OCI-LY1 (cell line): ENCODE results near the gene BPIFB2.

Source experiments
- H2AFZ ChIP-seq: fragments of 200-600 bp; sonication (generic), shearing (Covaris generic); 2 replicates; pipeline ENCODE4 v1.6.0; 2014; ENCODE audit warnings: antibody characterized with exemption, mild to moderate bottlenecking, low read length
- H3F3A ChIP-seq: fragments of 200-600 bp; sonication (generic), shearing (Covaris generic); 2 replicates; pipeline ENCODE4 v1.6.0; 2014; ENCODE audit warnings: mild to moderate bottlenecking, antibody characterized with exemption, low read length, moderate library complexity; ENCODE audit not compliant: insufficient read depth
- H3K27ac ChIP-seq: fragments of 200-600 bp; sonication (generic); 2 replicates; pipeline ENCODE4 v1.5.1; 2014; ENCODE audit warnings: low read length, mixed run types, mild to moderate bottlenecking, low read depth; ENCODE audit not compliant: poor library complexity, severe bottlenecking
- H3K27me3 ChIP-seq: fragments of 200-600 bp; sonication (generic); 2 replicates; pipeline ENCODE4 v1.6.0; 2014; ENCODE audit warnings: antibody characterized with exemption, mild to moderate bottlenecking, low read length, moderate library complexity; ENCODE audit not compliant: insufficient read depth
- H3K36me3 ChIP-seq: fragments of 200-600 bp; sonication (generic); 2 replicates; pipeline ENCODE4 v1.6.1; 2014; ENCODE audit warnings: mild to moderate bottlenecking, antibody characterized with exemption, low read length, moderate library complexity, mixed read lengths; ENCODE audit not compliant: insufficient read depth
- H3K4me1 ChIP-seq: fragments of 200-600 bp; sonication (generic); 2 replicates; pipeline ENCODE4 v1.5.1; 2014; ENCODE audit warnings: mild to moderate bottlenecking, low read length, moderate library complexity; ENCODE audit not compliant: insufficient read depth, severe bottlenecking
- H3K4me2 ChIP-seq: fragments of 200-600 bp; sonication (generic), shearing (Covaris generic); 2 replicates; pipeline ENCODE4 v1.6.1; 2014; ENCODE audit warnings: low read length
- H3K4me3 ChIP-seq: fragments of 200-600 bp; sonication (generic); 2 replicates; pipeline ENCODE4 v1.5.1; 2014; ENCODE audit warnings: low read length, low read depth, mild to moderate bottlenecking, mixed read lengths; ENCODE audit not compliant: poor library complexity, severe bottlenecking
- H3K79me2 ChIP-seq: fragments of 200-600 bp; shearing (Covaris generic); 2 replicates; pipeline ENCODE4 v1.6.1; 2016; ENCODE audit warnings: mixed run types, low read length, mixed read lengths; ENCODE audit not compliant: insufficient read depth
- H3K9ac ChIP-seq: fragments of 200-600 bp; sonication (generic), shearing (Covaris generic); 2 replicates; pipeline ENCODE4 v1.6.1; 2014; ENCODE audit warnings: mild to moderate bottlenecking, low read length, mixed read lengths
- H3K9me2 ChIP-seq: fragments of 200-600 bp; sonication (generic), shearing (Covaris generic); 2 replicates; pipeline ENCODE4 v1.6.1; 2014; ENCODE audit warnings: low read depth, mild to moderate bottlenecking, low read length, mixed read lengths
- H3K9me3 ChIP-seq: fragments of 200-600 bp; shearing (Covaris generic); 2 replicates; pipeline ENCODE4 v1.6.1; 2014; ENCODE audit warnings: low read length, mixed read lengths
- H4K20me1 ChIP-seq: fragments of 200-600 bp; sonication (generic), shearing (Covaris generic); 2 replicates; pipeline ENCODE4 v1.6.0; 2016; ENCODE audit warnings: mild to moderate bottlenecking, low read length; ENCODE audit not compliant: insufficient read depth
- CTCF ChIP-seq: fragments of 200-600 bp; sonication (generic), shearing (Covaris generic); IDR thresholded peaks from 2 replicates; pipeline ENCODE4 v1.5.1; 2017; ENCODE audit warnings: mild to moderate bottlenecking, antibody characterized with exemption, low read length, moderate library complexity, mixed read lengths
- EZH2 ChIP-seq: fragments of 200-600 bp; sonication (generic), shearing (Covaris generic); IDR thresholded peaks from 2 replicates; pipeline ENCODE4 v1.8.0; 2017; ENCODE audit warnings: borderline replicate concordance, mixed run types, mild to moderate bottlenecking, antibody characterized with exemption, low read length, moderate library complexity, mixed read lengths

BPIFB2 gene

GRCh38 chr20:32970115-32970972 lies 37.2 kb upstream of the BPIFB2 start:
- H3K79me2 ChIP-seq, result no peaks in the 10 kb centered on the region
- H3K27me3 ChIP-seq, result peaks cover 3% of the 10 kb centered on the region; the same call in 1 of the 2 replicates
- no peaks in the 10 kb centered on the region for H3F3A ChIP-seq
- no peak overlapping the region for H2AFZ ChIP-seq
- no peaks in the 10 kb centered on the region for H3K9me2 ChIP-seq
- no peaks in the 10 kb centered on the region for H3K9me3 ChIP-seq
- no peak overlapping the region for H3K4me3 ChIP-seq
- H3K36me3 ChIP-seq, result no peaks in the 10 kb centered on the region
- H4K20me1 ChIP-seq, result no peaks in the 10 kb centered on the region
- no peak overlapping the region for H3K27ac ChIP-seq
- H3K9ac ChIP-seq, result no peak overlapping the region
- peaks cover 16% of the 10 kb centered on the region for H3K4me1 ChIP-seq
- no peak for TF ChIP-seq CTCF
- TF ChIP-seq EZH2, result no peak
- H3K4me2 ChIP-seq, result no peak overlapping the region

GRCh38 chr20:32970973-32971300 lies 36.6 kb upstream of the BPIFB2 start:
- Histone ChIP-seq H4K20me1 (no peaks in the 10 kb centered on the region), H3K4me1 (peaks cover 16% of the 10 kb centered on the region), H3K4me3 (no peak overlapping the region), H3K9me2 (no peaks in the 10 kb centered on the region), H3K9me3 (no peaks in the 10 kb centered on the region), H3K9ac (no peak overlapping the region), H3F3A (no peaks in the 10 kb centered on the region), H3K27me3 (peaks cover 3% of the 10 kb centered on the region; the same call in 1 of the 2 replicates), H3K36me3 (no peaks in the 10 kb centered on the region), H3K27ac (no peak overlapping the region), H2AFZ (no peak overlapping the region), H3K79me2 (no peaks in the 10 kb centered on the region), H3K4me2 (no peak overlapping the region)
- TF ChIP-seq CTCF, result no peak
- TF ChIP-seq EZH2, result no peak

GRCh38 chr20:32971703-32972161 lies 35.8 kb upstream of the BPIFB2 start:
- no peaks in the 10 kb centered on the region for H3F3A ChIP-seq
- H2AFZ ChIP-seq, result peak overlapping the region; percentile 34; the same call in 1 of the 2 replicates
- H3K9me2 ChIP-seq, result no peaks in the 10 kb centered on the region
- H3K9ac ChIP-seq, result no peak overlapping the region; the same call in 1 of the 2 replicates
- TF ChIP-seq EZH2, result no peak
- no peak for TF ChIP-seq CTCF
- no peaks in the 10 kb centered on the region for H3K9me3 ChIP-seq
- H3K4me2 ChIP-seq, result peak overlapping the region; percentile 38; the same call in 1 of the 2 replicates
- H3K36me3 ChIP-seq, result no peaks in the 10 kb centered on the region
- no peaks in the 10 kb centered on the region for H4K20me1 ChIP-seq
- H3K4me1 ChIP-seq, result peaks cover 16% of the 10 kb centered on the region
- H3K27ac ChIP-seq, result peak overlapping the region; percentile 55
- H3K4me3 ChIP-seq, result peak overlapping the region; percentile 5
- peaks cover 3% of the 10 kb centered on the region; the same call in 1 of the 2 replicates for H3K27me3 ChIP-seq
- H3K79me2 ChIP-seq, result no peaks in the 10 kb centered on the region
